Measurements from ENCODE around the gene ETV7.

ETV7 gene

GRCh38 chr6:36404164-36404563 lies 16.7 kb upstream of the ETV7 start:
- Histone ChIP-seq H3K79me2 (ENCODE audit: insufficient read depth, low read length) (no peaks in the 10 kb centered on the region), H2AFZ (ENCODE audit: low read length) (no peak overlapping the region), H3F3A (ENCODE audit: low read depth) (no peaks in the 10 kb centered on the region), H4K20me1 (ENCODE audit: insufficient read depth, low read length, poor library complexity, severe bottlenecking) (no peaks in the 10 kb centered on the region), H3K9me3 (ENCODE audit: insufficient read depth, low read depth, low read length) (no peaks in the 10 kb centered on the region), H3K27me3 (ENCODE audit: insufficient read depth, low read length, poor library complexity, severe bottlenecking) (no peaks in the 10 kb centered on the region), H3K4me2 (ENCODE audit: low read depth, low read length, poor library complexity, severe bottlenecking) (no peak overlapping the region), H3K9me2 (replicated peaks; ENCODE audit: low read depth, low read length) (no peaks in the 10 kb centered on the region), H3K36me3 (ENCODE audit: insufficient read depth, low read length) (no peaks in the 10 kb centered on the region), H3K4me3 (ENCODE audit: low read length, poor library complexity, severe bottlenecking) (no peak overlapping the region), H3K4me1 (ENCODE audit: insufficient read depth, low read length, poor library complexity, severe bottlenecking) (no peaks in the 10 kb centered on the region), H3K9ac (ENCODE audit: low read depth, low read length, poor library complexity, severe bottlenecking) (no peak overlapping the region)
- no peak for TF ChIP-seq EZH2phosphoT487 (IDR thresholded peaks at IDR 0.05; ENCODE audit: borderline replicate concordance)
- TF ChIP-seq CTCF (conservative IDR thresholded peaks at IDR 0.05; ENCODE audit: low read length): no peak

- H4K20me1 ChIP-seq (ENCODE audit: insufficient read depth, low read length, poor library complexity, severe bottlenecking): no peaks in the 10 kb centered on the region
- no peaks in the 10 kb centered on the region for H3K27me3 ChIP-seq (ENCODE audit: insufficient read depth, low read length, poor library complexity, severe bottlenecking)
- H2AFZ ChIP-seq (ENCODE audit: low read length): no peak overlapping the region
- H3K9ac ChIP-seq (ENCODE audit: low read depth, low read length, poor library complexity, severe bottlenecking): no peak overlapping the region
- no peaks in the 10 kb centered on the region for H3F3A ChIP-seq (ENCODE audit: low read depth)
- H3K4me1 ChIP-seq (ENCODE audit: insufficient read depth, low read length, poor library complexity, severe bottlenecking): no peaks in the 10 kb centered on the region
- no peaks in the 10 kb centered on the region for H3K9me3 ChIP-seq (ENCODE audit: insufficient read depth, low read depth, low read length)
- H3K79me2 ChIP-seq (ENCODE audit: insufficient read depth, low read length): no peaks in the 10 kb centered on the region
- H3K4me2 ChIP-seq (ENCODE audit: low read depth, low read length, poor library complexity, severe bottlenecking): no peak overlapping the region
- H3K9me2 ChIP-seq (replicated peaks; ENCODE audit: low read depth, low read length): no peaks in the 10 kb centered on the region
- H3K4me3 ChIP-seq (ENCODE audit: low read length, poor library complexity, severe bottlenecking): no peak overlapping the region
- TF ChIP-seq CTCF (conservative IDR thresholded peaks at IDR 0.05; ENCODE audit: low read length) (no peak), EZH2phosphoT487 (IDR thresholded peaks at IDR 0.05; ENCODE audit: borderline replicate concordance) (no peak)
- H3K36me3 ChIP-seq (ENCODE audit: insufficient read depth, low read length): no peaks in the 10 kb centered on the region
Observed at GRCh38 chr6:36402481-36402880, 15.0 kb upstream of the ETV7 start.

GRCh38 chr6:36399970-36400369 lies 12.5 kb upstream of the ETV7 start:
- no peaks in the 10 kb centered on the region for H3K9me3 ChIP-seq (ENCODE audit: insufficient read depth, low read depth, low read length)
- no peak for TF ChIP-seq CTCF (conservative IDR thresholded peaks at IDR 0.05; ENCODE audit: low read length)
- no peak for TF ChIP-seq EZH2phosphoT487 (IDR thresholded peaks at IDR 0.05; ENCODE audit: borderline replicate concordance)
- no peaks in the 10 kb centered on the region for H4K20me1 ChIP-seq (ENCODE audit: insufficient read depth, low read length, poor library complexity, severe bottlenecking)
- H3K4me3 ChIP-seq (ENCODE audit: low read length, poor library complexity, severe bottlenecking): no peak overlapping the region
- no peak overlapping the region for H3K9ac ChIP-seq (ENCODE audit: low read depth, low read length, poor library complexity, severe bottlenecking)
- H2AFZ ChIP-seq (ENCODE audit: low read length): no peak overlapping the region
- no peaks in the 10 kb centered on the region for H3K36me3 ChIP-seq (ENCODE audit: insufficient read depth, low read length)
- H3K79me2 ChIP-seq (ENCODE audit: insufficient read depth, low read length): no peaks in the 10 kb centered on the region
- no peaks in the 10 kb centered on the region for H3F3A ChIP-seq (ENCODE audit: low read depth)
- no peaks in the 10 kb centered on the region for H3K4me1 ChIP-seq (ENCODE audit: insufficient read depth, low read length, poor library complexity, severe bottlenecking)
- H3K4me2 ChIP-seq (ENCODE audit: low read depth, low read length, poor library complexity, severe bottlenecking): no peak overlapping the region
- H3K27me3 ChIP-seq (ENCODE audit: insufficient read depth, low read length, poor library complexity, severe bottlenecking): no peaks in the 10 kb centered on the region
- H3K9me2 ChIP-seq (replicated peaks; ENCODE audit: low read depth, low read length): no peaks in the 10 kb centered on the region

Measured in Loucy (cell line).